Measurements from ENCODE around the gene HTR2A.
A peak's percentile ranks its signal among the peaks of the same experiment; 100 is the strongest.

The HTR2A gene

GRCh38 chr13:46799139-46799538 lies 97.7 kb downstream of the HTR2A start:
- Histone ChIP-seq H3F3A (ENCODE audit: insufficient read depth, low read length) (no peaks in the 10 kb centered on the region), H3K79me2 (ENCODE audit: low read length) (no peaks in the 10 kb centered on the region), H3K4me3 (ENCODE audit: low read length) (no peak overlapping the region), H3K4me2 (ENCODE audit: low read depth, low read length) (no peak overlapping the region), H2AFZ (ENCODE audit: low read length) (no peak overlapping the region), H3K27me3 (replicated peaks; ENCODE audit: insufficient read depth, low read length) (no peaks in the 10 kb centered on the region), H3K36me3 (replicated peaks; ENCODE audit: insufficient read depth, low read length) (no peaks in the 10 kb centered on the region), H3K9me2 (replicated peaks; ENCODE audit: insufficient read depth, low read length) (no peaks in the 10 kb centered on the region), H3K9ac (ENCODE audit: low read length) (no peak overlapping the region), H4K20me1 (ENCODE audit: insufficient read depth, low read length) (no peaks in the 10 kb centered on the region), H3K4me1 (ENCODE audit: low read length) (no peaks in the 10 kb centered on the region), H3K27ac (ENCODE audit: low read length) (no peak overlapping the region), H3K9me3 (replicated peaks; ENCODE audit: insufficient read depth, low read length) (no peaks in the 10 kb centered on the region)
- no peak for DNase-seq
- TF ChIP-seq CTCF (IDR thresholded peaks at IDR 0.05; ENCODE audit: low read length): no peak
- TF ChIP-seq EZH2phosphoT487 (IDR thresholded peaks at IDR 0.05; ENCODE audit: low read length): no peak
- no peak for TF ChIP-seq EZH2 (optimal IDR thresholded peaks at IDR 0.05; ENCODE audit: low read depth, low read length)

- H3K4me1 ChIP-seq (ENCODE audit: low read length): no peaks in the 10 kb centered on the region
- peak overlapping the region; percentile 81 for H3K4me3 ChIP-seq (ENCODE audit: low read length)
- H4K20me1 ChIP-seq (ENCODE audit: insufficient read depth, low read length): no peaks in the 10 kb centered on the region
- no peak for DNase-seq
- no peaks in the 10 kb centered on the region for H3F3A ChIP-seq (ENCODE audit: insufficient read depth, low read length)
- no peaks in the 10 kb centered on the region for H3K36me3 ChIP-seq (replicated peaks; ENCODE audit: insufficient read depth, low read length)
- peak overlapping the region; percentile 79; the same call in 1 of the 2 replicates for H3K4me2 ChIP-seq (ENCODE audit: low read depth, low read length)
- H3K9ac ChIP-seq (ENCODE audit: low read length): no peak overlapping the region
- TF ChIP-seq EZH2phosphoT487 (IDR thresholded peaks at IDR 0.05; ENCODE audit: low read length) (no peak), EZH2 (optimal IDR thresholded peaks at IDR 0.05; ENCODE audit: low read depth, low read length) (no peak), CTCF (IDR thresholded peaks at IDR 0.05; ENCODE audit: low read length) (no peak)
- H3K9me3 ChIP-seq (replicated peaks; ENCODE audit: insufficient read depth, low read length): no peaks in the 10 kb centered on the region
- H3K27me3 ChIP-seq (replicated peaks; ENCODE audit: insufficient read depth, low read length): no peaks in the 10 kb centered on the region
- no peaks in the 10 kb centered on the region for H3K9me2 ChIP-seq (replicated peaks; ENCODE audit: insufficient read depth, low read length)
- H3K79me2 ChIP-seq (ENCODE audit: low read length): no peaks in the 10 kb centered on the region
- H3K27ac ChIP-seq (ENCODE audit: low read length): no peak overlapping the region
- H2AFZ ChIP-seq (ENCODE audit: low read length): peak overlapping the region; percentile 89
Observed at GRCh38 chr13:46797501-46798237, 99.2 kb downstream of the HTR2A start.

GRCh38 chr13:46796515-46797474 lies 100.1 kb downstream of the HTR2A start, which contains the start of gene ESD:
TSS of gene ESD (minus strand) at chr13:46797161. CDS start at chr13:46791413, 5,748 bp downstream.
- peak within 1 kb of the TSS; percentile 89 for H2AFZ ChIP-seq (ENCODE audit: low read length)
- peak; percentile 57 for DNase-seq
- no peaks in the 10 kb centered on the region for H3K4me1 ChIP-seq (ENCODE audit: low read length)
- no peaks in the 10 kb centered on the region for H3K9me2 ChIP-seq (replicated peaks; ENCODE audit: insufficient read depth, low read length)
- H3K4me3 ChIP-seq (ENCODE audit: low read length): peak within 1 kb of the TSS; percentile 81
- H3F3A ChIP-seq (ENCODE audit: insufficient read depth, low read length): no peaks in the 10 kb centered on the region
- H4K20me1 ChIP-seq (ENCODE audit: insufficient read depth, low read length): no peaks in the 10 kb centered on the region
- H3K9ac ChIP-seq (ENCODE audit: low read length): peak within 1 kb of the TSS; percentile 68
- H3K4me2 ChIP-seq (ENCODE audit: low read depth, low read length): peak within 1 kb of the TSS; percentile 79
- TF ChIP-seq EZH2phosphoT487 (IDR thresholded peaks at IDR 0.05; ENCODE audit: low read length) (no peak), CTCF (IDR thresholded peaks at IDR 0.05; ENCODE audit: low read length) (no peak), EZH2 (optimal IDR thresholded peaks at IDR 0.05; ENCODE audit: low read depth, low read length) (no peak)
- H3K27me3 ChIP-seq (replicated peaks; ENCODE audit: insufficient read depth, low read length): no peaks in the 10 kb centered on the region
- H3K36me3 ChIP-seq (replicated peaks; ENCODE audit: insufficient read depth, low read length): no peaks in the 10 kb centered on the region
- H3K79me2 ChIP-seq (ENCODE audit: low read length): no peaks in the 10 kb centered on the region
- peak within 1 kb of the TSS; percentile 13; the same call in 1 of the 2 replicates for H3K27ac ChIP-seq (ENCODE audit: low read length)
- H3K9me3 ChIP-seq (replicated peaks; ENCODE audit: insufficient read depth, low read length): no peaks in the 10 kb centered on the region

Data from MM.1S (cell line).